Cardiac muscle cell (in vitro differentiated cells and primary cell): Measurements from ENCODE around the gene MERTK. TPM values are rescaled to one million over a fixed set of nuclear protein-coding genes. Genes with fewer than 3 reads are reported as not detected.

Experiments used
- DNase-seq, 2 donors: peaks; one replicate each; pipeline versions ENCODE4 v3.0.0 to v3.0.0-alpha.2; 2010 to 2017; ENCODE audit warnings: low read depth in 1 of 2, low spot score in 1 of 2
- H3K27ac ChIP-seq: fragments of 200-600 bp; sonication (generic); 2 replicates; pipeline ENCODE4 v1.5.1; 2016
- H3K27me3 ChIP-seq: fragments of 200-600 bp; sonication (generic); 2 replicates; pipeline ENCODE4 v1.6.0; 2016; ENCODE audit warnings: control low read depth
- H3K36me3 ChIP-seq: fragments of 200-600 bp; sonication (generic); 2 replicates; pipeline ENCODE4 v1.5.1; 2016; ENCODE audit warnings: control low read depth
- H3K4me1 ChIP-seq: fragments of 200-600 bp; sonication (generic); 2 replicates; pipeline ENCODE4 v1.8.1; 2017; ENCODE audit warnings: low read depth, mild to moderate bottlenecking, mixed run types
- H3K4me3 ChIP-seq: fragments of 200-600 bp; sonication (generic); 2 replicates; pipeline ENCODE4 v1.5.1; 2016; ENCODE audit warnings: mild to moderate bottlenecking
- H3K9me3 ChIP-seq: fragments of 200-600 bp; sonication (generic); 2 replicates; pipeline ENCODE4 v1.5.1; 2017; ENCODE audit warnings: low read depth, mild to moderate bottlenecking, control low read depth
- polyA plus RNA-seq: library from polyadenylated mRNA; unstranded; fragments of >200 nt; fragmentation: Nextera tagmentation; extraction: Ambion mirVana; gene quantifications from 2 replicates; pipeline ENCODE4 v1.2.1, GENCODE V29; 2016
- total RNA-seq: library from RNA; depleted of rRNA; stranded (reverse); fragments of >200 nt; gene quantifications from 2 replicates; pipeline ENCODE4 v1.2.3, GENCODE V29; 2016
- TF ChIP-seq, protein P1 (sequence below): IDR thresholded peaks from 2 replicates; pipeline ENCODE4 v1.5.1; 2012; ENCODE audit warnings: low read depth, mild to moderate bottlenecking, low read length

Gene MERTK
- total and polyA plus RNA-seq, 2 experiments from 2014 or later: 4.5 to 8.7 TPM

DNA sequence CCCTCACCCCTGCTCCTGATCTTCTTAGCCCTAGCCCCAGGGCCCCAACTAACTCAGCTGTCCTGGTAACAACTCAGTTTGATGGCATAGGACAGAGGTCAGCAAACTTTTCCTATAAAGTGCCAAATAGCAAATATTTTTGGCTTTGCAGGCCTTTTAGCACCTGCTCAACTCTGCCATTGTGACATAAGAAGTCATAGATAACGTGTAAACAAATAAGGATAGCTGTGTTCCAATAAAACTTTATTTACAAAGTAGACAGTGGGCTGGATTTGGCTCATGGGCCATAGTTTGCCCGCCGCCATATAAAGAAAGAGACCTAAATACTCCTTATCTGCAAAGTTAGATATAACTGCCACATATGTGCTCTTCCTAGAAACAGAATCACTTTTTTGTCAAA is 129.4 kb downstream of the MERTK start:
- no peak for DNase-seq
- no peak overlapping the region for H3K4me3 ChIP-seq
- no peak overlapping the region for H3K27ac ChIP-seq
- no peaks in the 10 kb centered on the region for H3K27me3 ChIP-seq
- peaks cover 11% of the 10 kb centered on the region for H3K4me1 ChIP-seq
- H3K36me3 ChIP-seq: no peaks in the 10 kb centered on the region
- no peaks in the 10 kb centered on the region for H3K9me3 ChIP-seq
- TF ChIP-seq, protein P1, sequence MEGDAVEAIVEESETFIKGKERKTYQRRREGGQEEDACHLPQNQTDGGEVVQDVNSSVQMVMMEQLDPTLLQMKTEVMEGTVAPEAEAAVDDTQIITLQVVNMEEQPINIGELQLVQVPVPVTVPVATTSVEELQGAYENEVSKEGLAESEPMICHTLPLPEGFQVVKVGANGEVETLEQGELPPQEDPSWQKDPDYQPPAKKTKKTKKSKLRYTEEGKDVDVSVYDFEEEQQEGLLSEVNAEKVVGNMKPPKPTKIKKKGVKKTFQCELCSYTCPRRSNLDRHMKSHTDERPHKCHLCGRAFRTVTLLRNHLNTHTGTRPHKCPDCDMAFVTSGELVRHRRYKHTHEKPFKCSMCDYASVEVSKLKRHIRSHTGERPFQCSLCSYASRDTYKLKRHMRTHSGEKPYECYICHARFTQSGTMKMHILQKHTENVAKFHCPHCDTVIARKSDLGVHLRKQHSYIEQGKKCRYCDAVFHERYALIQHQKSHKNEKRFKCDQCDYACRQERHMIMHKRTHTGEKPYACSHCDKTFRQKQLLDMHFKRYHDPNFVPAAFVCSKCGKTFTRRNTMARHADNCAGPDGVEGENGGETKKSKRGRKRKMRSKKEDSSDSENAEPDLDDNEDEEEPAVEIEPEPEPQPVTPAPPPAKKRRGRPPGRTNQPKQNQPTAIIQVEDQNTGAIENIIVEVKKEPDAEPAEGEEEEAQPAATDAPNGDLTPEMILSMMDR: no peak

DNA sequence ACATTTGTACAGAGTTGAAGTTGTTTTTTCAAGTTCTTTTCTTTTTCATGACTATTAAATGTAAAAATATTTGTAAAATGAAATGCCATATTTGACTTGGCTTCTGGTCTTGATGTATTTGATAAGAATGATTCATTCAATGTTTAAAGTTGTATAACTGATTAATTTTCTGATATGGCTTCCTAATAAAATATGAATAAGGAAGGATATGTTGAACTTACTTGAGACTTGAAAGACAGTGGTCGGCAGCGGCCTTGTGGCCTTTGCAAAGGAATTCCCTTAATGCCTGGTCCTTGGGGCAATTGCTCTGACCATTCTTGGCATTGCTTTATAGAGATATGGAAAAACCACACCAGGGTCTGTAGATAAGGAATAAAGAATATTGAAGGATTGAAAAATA is 130.8 kb downstream of the MERTK start:
- DNase-seq: no peak
- H3K4me1 ChIP-seq: peaks cover 11% of the 10 kb centered on the region
- H3K9me3 ChIP-seq: no peaks in the 10 kb centered on the region
- H3K27ac ChIP-seq: no peak overlapping the region
- H3K36me3 ChIP-seq: no peaks in the 10 kb centered on the region
- no peak overlapping the region for H3K4me3 ChIP-seq
- TF ChIP-seq, protein P1: no peak
- H3K27me3 ChIP-seq: no peaks in the 10 kb centered on the region

DNA sequence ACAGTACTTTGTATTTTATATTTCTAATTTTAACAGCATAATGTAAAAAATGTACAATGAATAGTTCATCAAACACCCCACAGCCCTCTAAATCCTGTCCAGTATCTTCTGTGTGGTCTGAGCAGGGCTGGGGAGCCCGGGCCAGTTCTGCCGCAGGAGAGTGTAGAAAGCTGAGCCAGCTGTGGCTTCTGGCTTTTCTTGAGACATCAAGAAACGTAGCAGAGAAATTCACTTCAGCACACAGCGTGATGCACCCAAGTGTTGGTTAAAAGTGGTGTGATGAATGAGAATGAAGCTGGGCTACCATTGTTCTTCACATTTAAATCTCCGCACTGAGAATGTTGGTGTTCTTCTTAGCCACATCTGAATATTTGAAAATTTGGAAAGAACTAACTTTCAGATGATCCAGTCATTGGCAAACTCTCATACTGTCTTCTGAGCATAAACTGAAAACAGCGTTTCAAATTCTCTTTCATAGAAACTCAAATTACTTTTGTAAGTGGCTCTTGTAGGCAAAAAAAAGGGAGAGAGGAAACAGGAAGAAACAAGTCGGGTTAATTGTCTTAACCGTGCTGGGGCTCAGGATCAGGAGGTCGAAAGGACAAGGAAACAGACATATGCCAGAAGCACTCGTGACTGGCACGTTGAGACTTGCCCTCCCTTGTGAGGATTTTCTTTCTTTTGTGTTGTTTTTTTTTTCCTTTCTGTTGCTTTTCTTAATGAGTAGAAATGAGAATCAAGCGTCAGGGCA is 133.2 kb downstream of the MERTK start:
- Histone ChIP-seq H3K27ac (peak overlapping the region; percentile 55), H3K27me3 (no peaks in the 10 kb centered on the region), H3K9me3 (no peaks in the 10 kb centered on the region), H3K36me3 (no peaks in the 10 kb centered on the region), H3K4me1 (peaks cover 11% of the 10 kb centered on the region), H3K4me3 (no peak overlapping the region)
- DNase-seq: peak in 1 of 2 donors; percentile 60
- TF ChIP-seq, protein P1: no peak

DNA sequence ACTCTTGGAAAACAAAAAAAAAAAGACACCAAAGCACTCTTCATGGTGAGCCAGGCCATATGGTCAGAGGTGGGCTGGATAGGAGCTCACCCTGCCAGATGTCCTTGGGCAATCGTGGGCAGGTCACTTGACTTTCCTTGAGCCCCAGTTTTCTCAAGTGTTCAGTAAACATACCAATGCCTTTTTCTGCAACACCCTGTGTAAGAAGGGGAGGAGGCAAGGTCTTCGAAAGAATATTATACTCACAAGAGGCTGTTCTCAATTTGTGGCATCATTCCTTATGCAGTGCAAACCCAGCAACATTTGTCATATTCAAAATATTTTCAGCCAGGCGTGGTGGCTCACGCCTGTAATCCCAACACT is 133.8 kb downstream of the MERTK start:
- H3K4me3 ChIP-seq: no peak overlapping the region
- TF ChIP-seq, protein P1: no peak
- peaks cover 11% of the 10 kb centered on the region for H3K4me1 ChIP-seq
- no peak overlapping the region for H3K27ac ChIP-seq
- H3K27me3 ChIP-seq: no peaks in the 10 kb centered on the region
- peak; percentile 6 to 23 for DNase-seq
- no peaks in the 10 kb centered on the region for H3K36me3 ChIP-seq
- H3K9me3 ChIP-seq: no peaks in the 10 kb centered on the region

DNA sequence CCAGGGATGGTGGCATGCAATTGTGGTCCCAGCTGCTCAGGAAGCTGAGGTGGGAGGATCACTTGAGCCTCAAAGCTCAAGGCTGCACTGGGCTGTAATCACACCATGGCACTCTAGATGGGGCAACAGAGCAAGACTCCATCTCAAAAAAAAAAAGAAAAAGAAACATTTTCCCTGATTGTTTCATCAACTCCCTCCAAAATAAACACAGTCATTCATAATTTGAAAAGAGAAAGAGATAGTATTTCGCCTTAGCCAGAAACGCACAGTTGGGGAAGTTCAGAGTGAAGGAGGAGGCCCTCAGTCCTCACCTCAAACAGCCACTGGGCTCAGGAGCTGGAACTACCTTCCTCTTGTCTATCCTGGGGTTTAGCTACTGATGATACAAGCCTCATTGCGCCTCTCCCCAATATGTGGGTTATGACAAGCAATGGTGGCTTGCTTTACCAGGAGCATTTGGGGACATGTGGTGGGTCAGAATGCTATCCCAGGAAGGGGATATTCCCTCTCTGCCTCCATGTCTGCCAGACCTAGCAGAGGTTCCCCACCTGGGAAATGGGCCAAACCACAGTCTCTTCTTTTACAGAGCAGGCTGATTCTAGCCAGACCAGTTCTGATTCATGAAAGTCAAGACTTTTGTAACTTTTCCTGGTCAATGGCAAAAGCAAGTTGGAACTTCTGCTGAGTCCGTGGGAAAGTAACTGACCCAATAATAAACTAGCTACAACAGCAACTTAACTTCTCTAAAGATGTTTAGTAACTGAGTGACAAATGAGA is 134.5 kb downstream of the MERTK start:
- TF ChIP-seq, protein P1: peak; percentile 39
- no peaks in the 10 kb centered on the region for H3K36me3 ChIP-seq
- H3K4me1 ChIP-seq: peaks cover 11% of the 10 kb centered on the region
- H3K27ac ChIP-seq: no peak overlapping the region
- H3K27me3 ChIP-seq: no peaks in the 10 kb centered on the region
- no peaks in the 10 kb centered on the region for H3K9me3 ChIP-seq
- H3K4me3 ChIP-seq: no peak overlapping the region
- DNase-seq: peak in 1 of 2 donors; percentile 89
